Endothelial cell of umbilical vein (primary cell): ENCODE measurements around the gene VAV2. TPM values are rescaled to one million over a fixed set of nuclear protein-coding genes. Genes with fewer than 3 reads are reported as not detected.

Source experiments
- BruUV-seq: library from RNA; stranded (reverse); fragments of 400-500 nt; replicated peaks from 2 replicates; lab custom pipeline; 2021; lab: Mats Ljungman, UMichigan
- CTCF ChIA-PET: fragments of 300-600, 350-600 bp; sonication (Branson Sonifier 250); formaldehyde crosslinking; loops from one replicate; lab custom pipeline; 2021; ENCODE audit warnings: antibody characterized with exemption, inconsistent platforms; lab: Charles Lee
- POLR2A ChIA-PET: fragments of 300-600, 350-600 bp; sonication (Branson Sonifier 250); formaldehyde crosslinking; loops from one replicate; lab custom pipeline; 2021; ENCODE audit warnings: antibody characterized with exemption, inconsistent platforms; lab: Charles Lee
- DNase-seq: peaks from one replicate; pipeline ENCODE4 v3.0.0-alpha.2; 2011; ENCODE audit warnings: low read depth, low spot score
- FAIRE-seq: peaks from 2 replicates; lab custom pipeline; 2011; peaks lifted over from hg19 to GRCh38; lab: Jason Lieb, UNC
- H2AFZ ChIP-seq: 2 replicates; pipeline ENCODE4 v1.6.0; 2012; ENCODE audit warnings: low read depth, low read length, control low read depth, inconsistent platforms
- H3K27ac ChIP-seq: 2 replicates; pipeline ENCODE4 v1.5.1; 2011; ENCODE audit warnings: low read depth, mild to moderate bottlenecking, control low read depth, low read length, moderate library complexity; ENCODE audit not compliant: insufficient read depth
- H3K27me3 ChIP-seq, 2 experiments: 2 replicates each; pipeline versions ENCODE4 v1.6.0 to v1.6.1; 2011; ENCODE audit warnings: low read length in 2 of 2, mixed read lengths in 1 of 2; ENCODE audit not compliant: control insufficient read depth in 2 of 2, insufficient read depth in 2 of 2
- H3K36me3 ChIP-seq, 2 experiments: 2 replicates in 1 of 2; 3 replicates in 1 of 2; pipeline ENCODE4 v1.5.1; 2011; ENCODE audit warnings: low read length in 2 of 2, mild to moderate bottlenecking in 1 of 2, moderate library complexity in 1 of 2; ENCODE audit not compliant: control insufficient read depth in 2 of 2, insufficient read depth in 2 of 2; ENCODE audit errors: extremely low read depth in 1 of 2
- H3K4me1 ChIP-seq: 3 replicates; pipeline ENCODE4 v1.5.1; 2011; ENCODE audit warnings: mild to moderate bottlenecking, low read length; ENCODE audit not compliant: control insufficient read depth, insufficient read depth; ENCODE audit errors: extremely low read depth
- H3K4me2 ChIP-seq: 2 replicates; pipeline ENCODE4 v1.6.1; 2011; ENCODE audit warnings: low read length, control low read depth, mixed read lengths; ENCODE audit not compliant: insufficient read depth
- H3K4me3 ChIP-seq, 3 experiments: fragments of 200-600 bp in 1 of 3; sonication (generic), shearing (Covaris generic) in 1 of 3; replicated peaks in 1 of 3; 2 replicates each; pipeline ENCODE4 v1.5.1; 2011 to 2016; ENCODE audit warnings: control low read depth in 3 of 3, low read length in 3 of 3, mild to moderate bottlenecking in 2 of 3, inconsistent platforms in 1 of 3, low read depth in 1 of 3, moderate library complexity in 1 of 3; ENCODE audit not compliant: insufficient read depth in 1 of 3
- H3K79me2 ChIP-seq: 2 replicates; pipeline ENCODE4 v1.6.0; 2012; ENCODE audit warnings: low read length, inconsistent platforms; ENCODE audit not compliant: control insufficient read depth, insufficient read depth
- H3K9ac ChIP-seq: replicated peaks from 2 replicates; pipeline ENCODE3; 2011; ENCODE audit warnings: low read length, control low read depth; ENCODE audit not compliant: insufficient read depth; ENCODE audit errors: extremely low read depth
- H3K9me1 ChIP-seq: replicated peaks from 3 replicates; pipeline ENCODE4 v1.6.0; 2011; ENCODE audit warnings: mild to moderate bottlenecking, low read length; ENCODE audit not compliant: control insufficient read depth, insufficient read depth; ENCODE audit errors: extremely low read depth
- H3K9me3 ChIP-seq: replicated peaks from 2 replicates; pipeline ENCODE4 v1.5.1; 2012; ENCODE audit warnings: low read length, inconsistent platforms; ENCODE audit not compliant: control insufficient read depth, insufficient read depth
- H4K20me1 ChIP-seq: replicated peaks from 2 replicates; pipeline ENCODE3; 2011; ENCODE audit warnings: mild to moderate bottlenecking, low read length; ENCODE audit not compliant: control insufficient read depth, insufficient read depth; ENCODE audit errors: extremely low read depth
- EZH2 ChIP-seq: IDR thresholded peaks from 2 replicates; pipeline ENCODE4 v1.6.1; 2012; ENCODE audit warnings: borderline replicate concordance, low read depth, mild to moderate bottlenecking, moderate library complexity, low read length, inconsistent platforms; ENCODE audit not compliant: severe bottlenecking
- FOS ChIP-seq: IDR thresholded peaks from 2 replicates; pipeline ENCODE4 v1.6.1; 2011; ENCODE audit warnings: mild to moderate bottlenecking, low read length, moderate library complexity, borderline replicate concordance; ENCODE audit not compliant: insufficient read depth
- GATA2 ChIP-seq: IDR thresholded peaks from 2 replicates; pipeline ENCODE4 v1.7.0; 2011; ENCODE audit warnings: low read depth, mild to moderate bottlenecking, moderate library complexity, mixed read lengths, low read length; ENCODE audit not compliant: insufficient read length, insufficient read depth
- JUN ChIP-seq: IDR thresholded peaks from 2 replicates; pipeline ENCODE4 v1.6.1; 2011; ENCODE audit warnings: borderline replicate concordance, low read depth; ENCODE audit not compliant: insufficient read length, insufficient read depth
- MAX ChIP-seq: IDR thresholded peaks from 2 replicates; pipeline ENCODE4 v1.6.1; 2011; ENCODE audit not compliant: insufficient read depth, insufficient read length
- MYC ChIP-seq: IDR thresholded peaks from one replicate; pipeline ENCODE4 v1.6.1; 2011; ENCODE audit warnings: mild to moderate bottlenecking, low read depth, low read length
- POLR2A ChIP-seq: IDR thresholded peaks from 2 replicates; pipeline ENCODE4 v1.6.1; 2012; ENCODE audit warnings: low read depth, mild to moderate bottlenecking, control low read depth, low read length
- POLR2AphosphoS5 ChIP-seq: IDR thresholded peaks from 2 replicates; pipeline ENCODE4 v1.6.1; 2012; ENCODE audit warnings: low read depth, mild to moderate bottlenecking, control low read depth, low read length, moderate library complexity; ENCODE audit not compliant: insufficient read depth
- dilution Hi-C: fragments of 300-500 bp; cut with MboI; formaldehyde crosslinking; loops from one replicate; pipeline ENCODE4 v1.15.0; 2019; ENCODE audit warnings: low sequenced_read_pairs; ENCODE audit not compliant: extremely low pct_ligation_motif_present
- intact Hi-C: fragments of 100-400 bp; cut with micrococcal nuclease; formaldehyde crosslinking; loops from one replicate; pipeline ENCODE4 v1.10.0; 2022
- polyA plus RNA-seq, 4 experiments: library from polyadenylated mRNA; depleted of rRNA in 3 of 4; stranded (reverse) in 3 of 4; unstranded in 1 of 4; fragments of >200 nt; gene quantifications; 2 replicates each; pipeline versions ENCODE4 v1.2.1 to v1.2.3, GENCODE V29; 2011 to 2012; ENCODE audit warnings: missing spikeins in 1 of 4
- total RNA-seq: library from RNA; stranded (reverse); gene quantifications from 2 replicates; pipeline ENCODE4 v1.2.3, GENCODE V29; 2021
- TF ChIP-seq, protein P1 (sequence below), 2 donors: IDR thresholded peaks; 1 replicate in 1 of 2; 2 replicates in 1 of 2; pipeline ENCODE4 v1.5.1; 2011; ENCODE audit warnings: low read length in 2 of 2, mild to moderate bottlenecking in 2 of 2, moderate library complexity in 2 of 2, control low read depth in 1 of 2, inconsistent platforms in 1 of 2, low read depth in 1 of 2; ENCODE audit not compliant: insufficient read depth in 1 of 2; ENCODE audit errors: extremely low read depth in 1 of 2

The VAV2 gene
- total and polyA plus RNA-seq, 2 donors (not counting 3 experiments of a cell fraction or from before 2014, with no cell fraction given), result 10.6 to 30.6 TPM

GRCh38 chr9:133961226-133962165, 30.6 kb downstream of the VAV2 start:
- no peaks in the 10 kb centered on the region for H3K9me3 ChIP-seq
- BruUV-seq, result no TSS peak
- peaks cover 23% of the 10 kb centered on the region for H3K4me1 ChIP-seq
- H3K27ac ChIP-seq, result no peak overlapping the region
- dilution Hi-C loops, result no loop called here
- H3K4me3 ChIP-seq, result no peak overlapping the region
- peaks cover 76% of the 10 kb centered on the region for H3K79me2 ChIP-seq
- POLR2A ChIA-PET, result interaction anchor here (0.5 kb wide), 1 partner anchor 1673 kb away, joined by 9 read pairs; no protein-coding TSS in a partner anchor
- no peaks in the 10 kb centered on the region for H3K36me3 ChIP-seq
- FAIRE-seq (no peak), DNase-seq (no peak)
- TF ChIP-seq, protein P1, sequence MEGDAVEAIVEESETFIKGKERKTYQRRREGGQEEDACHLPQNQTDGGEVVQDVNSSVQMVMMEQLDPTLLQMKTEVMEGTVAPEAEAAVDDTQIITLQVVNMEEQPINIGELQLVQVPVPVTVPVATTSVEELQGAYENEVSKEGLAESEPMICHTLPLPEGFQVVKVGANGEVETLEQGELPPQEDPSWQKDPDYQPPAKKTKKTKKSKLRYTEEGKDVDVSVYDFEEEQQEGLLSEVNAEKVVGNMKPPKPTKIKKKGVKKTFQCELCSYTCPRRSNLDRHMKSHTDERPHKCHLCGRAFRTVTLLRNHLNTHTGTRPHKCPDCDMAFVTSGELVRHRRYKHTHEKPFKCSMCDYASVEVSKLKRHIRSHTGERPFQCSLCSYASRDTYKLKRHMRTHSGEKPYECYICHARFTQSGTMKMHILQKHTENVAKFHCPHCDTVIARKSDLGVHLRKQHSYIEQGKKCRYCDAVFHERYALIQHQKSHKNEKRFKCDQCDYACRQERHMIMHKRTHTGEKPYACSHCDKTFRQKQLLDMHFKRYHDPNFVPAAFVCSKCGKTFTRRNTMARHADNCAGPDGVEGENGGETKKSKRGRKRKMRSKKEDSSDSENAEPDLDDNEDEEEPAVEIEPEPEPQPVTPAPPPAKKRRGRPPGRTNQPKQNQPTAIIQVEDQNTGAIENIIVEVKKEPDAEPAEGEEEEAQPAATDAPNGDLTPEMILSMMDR (IDR thresholded peaks at IDR 0.05; ENCODE audit: extremely low read depth in 1 of 2, insufficient read depth in 1 of 2, low read depth in 1 of 2, low read length in 2 of 2), result no peak
- TF ChIP-seq POLR2AphosphoS5, result no peak
- no peak for TF ChIP-seq JUN
- no peak for TF ChIP-seq MAX
- TF ChIP-seq POLR2A, result no peak
- TF ChIP-seq GATA2, result no peak
- no peak for TF ChIP-seq MYC
- no peak for TF ChIP-seq FOS
- no peak for TF ChIP-seq EZH2
- no peak overlapping the region for H3K4me2 ChIP-seq
- H3K27me3 ChIP-seq, result no peaks in the 10 kb centered on the region
- CTCF ChIA-PET, result interaction anchor here (1.1 to 1.6 kb wide), 3 partner anchors 30 to 32 kb away, joined by 4 to 7 read pairs (median 6); no protein-coding TSS in a partner anchor
- intact Hi-C loops, result loop anchor here (2.0 kb wide), 1 partner anchor 29 kb away; no protein-coding TSS in a partner anchor
- no peak overlapping the region for H3K9ac ChIP-seq
- H3K9me1 ChIP-seq, result no peaks in the 10 kb centered on the region
- H2AFZ ChIP-seq, result no peak overlapping the region
- no peaks in the 10 kb centered on the region for H4K20me1 ChIP-seq
